ENCODE data around the gene SPIRE2. TPM values are rescaled to one million over a fixed set of nuclear protein-coding genes. Genes with fewer than 3 reads are reported as not detected.
A peak's percentile ranks its signal among the peaks of the same experiment; 100 is the strongest.

The SPIRE2 gene
- total RNA-seq, 2 donors from 2014 or later, result 0.90 to 1.8 TPM

- H3K27me3 ChIP-seq, result no peaks in the 10 kb centered on the region
- no peaks in the 10 kb centered on the region for H3K9me3 ChIP-seq
- H3K36me3 ChIP-seq, result peaks cover 16% of the 10 kb centered on the region
- H3K4me3 ChIP-seq, result no peak overlapping the region
- no peak overlapping the region for H3K27ac ChIP-seq
- DNase-seq (ENCODE audit: low spot score), result no peak
- H3K4me1 ChIP-seq, result peaks cover 0 to 30% of the 10 kb centered on the region in 2 donors
- TF ChIP-seq, protein P1, sequence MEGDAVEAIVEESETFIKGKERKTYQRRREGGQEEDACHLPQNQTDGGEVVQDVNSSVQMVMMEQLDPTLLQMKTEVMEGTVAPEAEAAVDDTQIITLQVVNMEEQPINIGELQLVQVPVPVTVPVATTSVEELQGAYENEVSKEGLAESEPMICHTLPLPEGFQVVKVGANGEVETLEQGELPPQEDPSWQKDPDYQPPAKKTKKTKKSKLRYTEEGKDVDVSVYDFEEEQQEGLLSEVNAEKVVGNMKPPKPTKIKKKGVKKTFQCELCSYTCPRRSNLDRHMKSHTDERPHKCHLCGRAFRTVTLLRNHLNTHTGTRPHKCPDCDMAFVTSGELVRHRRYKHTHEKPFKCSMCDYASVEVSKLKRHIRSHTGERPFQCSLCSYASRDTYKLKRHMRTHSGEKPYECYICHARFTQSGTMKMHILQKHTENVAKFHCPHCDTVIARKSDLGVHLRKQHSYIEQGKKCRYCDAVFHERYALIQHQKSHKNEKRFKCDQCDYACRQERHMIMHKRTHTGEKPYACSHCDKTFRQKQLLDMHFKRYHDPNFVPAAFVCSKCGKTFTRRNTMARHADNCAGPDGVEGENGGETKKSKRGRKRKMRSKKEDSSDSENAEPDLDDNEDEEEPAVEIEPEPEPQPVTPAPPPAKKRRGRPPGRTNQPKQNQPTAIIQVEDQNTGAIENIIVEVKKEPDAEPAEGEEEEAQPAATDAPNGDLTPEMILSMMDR (IDR thresholded peaks at IDR 0.05), result no peak
Measured at GRCh38 chr16:89915303-89916232, 87.3 kb downstream of the SPIRE2 start.

DNA sequence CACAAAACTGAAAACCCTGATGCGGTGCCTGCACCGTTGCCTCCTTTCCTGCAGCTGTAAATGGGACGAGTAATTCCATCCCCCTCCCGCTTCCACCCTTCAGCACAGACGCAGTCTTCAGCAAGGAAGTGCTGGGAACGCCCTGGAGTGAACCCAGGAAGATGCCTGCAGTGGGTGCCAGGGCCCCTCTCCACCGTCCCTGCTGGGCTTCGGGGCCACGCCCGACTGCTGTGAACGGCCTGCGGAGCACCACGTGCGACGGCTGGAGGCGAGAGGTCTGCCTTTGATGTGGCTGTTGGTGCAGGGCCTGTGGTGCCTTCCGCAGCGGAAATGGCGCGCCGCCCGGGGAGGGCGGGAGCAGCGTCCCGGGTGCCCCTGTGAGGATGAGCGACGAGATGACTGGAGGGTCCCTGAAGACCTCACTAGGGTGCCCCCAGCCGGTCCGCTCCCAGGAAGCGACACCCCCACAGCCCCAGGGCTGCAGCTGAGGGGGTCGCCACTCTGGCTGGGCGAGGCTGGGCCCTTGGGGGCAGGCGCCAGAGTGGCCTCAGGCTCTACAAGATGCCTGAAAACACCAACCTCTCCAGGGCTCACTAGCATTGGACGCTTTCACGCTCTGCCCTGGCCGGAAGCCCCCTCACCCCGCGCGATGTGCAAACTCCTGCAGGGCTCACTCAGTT, 89.6 kb downstream of the SPIRE2 start:
- TF ChIP-seq, protein P1 (IDR thresholded peaks at IDR 0.05), result no peak
- H3K27ac ChIP-seq, result peak overlapping the region; percentile 44 to 45

GRCh38 chr16:89918453-89919347, 90.4 kb downstream of the SPIRE2 start, which contains the start of gene MC1R:
Gene MC1R, plus strand, starts transcription at chr16:89918862. Its CDS starts 397 bp downstream, at chr16:89919259.
- Histone ChIP-seq H3K4me1 (peaks cover 0 to 56% of the 10 kb centered on the region in 2 donors), H3K36me3 (no peaks in the 10 kb centered on the region), H3K4me3 (peak within 1 kb of the TSS; percentile 6 to 46), H3K27ac (peak within 1 kb of the TSS; percentile 44 to 45), H3K9me3 (no peaks in the 10 kb centered on the region), H3K27me3 (peaks cover 0 to 5% of the 10 kb centered on the region in 2 donors)
- TF ChIP-seq, protein P1 (IDR thresholded peaks at IDR 0.05), result peak in 1 of 2 donors; percentile 52
- DNase-seq (ENCODE audit: low spot score), result no peak

More for the DNA sequence above, 89.6 kb downstream of the SPIRE2 start:
- H3K9me3 ChIP-seq, result no peaks in the 10 kb centered on the region
- peak overlapping the region; percentile 6 to 46 for H3K4me3 ChIP-seq
- no peaks in the 10 kb centered on the region for H3K27me3 ChIP-seq
- H3K36me3 ChIP-seq, result no peaks in the 10 kb centered on the region
- peaks cover 0 to 50% of the 10 kb centered on the region in 2 donors for H3K4me1 ChIP-seq
- peak; percentile 86 for DNase-seq (ENCODE audit: low spot score)

GRCh38 chr16:89919535-89920406, 91.5 kb downstream of the SPIRE2 start:
- Histone ChIP-seq H3K36me3 (no peaks in the 10 kb centered on the region), H3K4me3 (no peak overlapping the region), H3K4me1 (peaks cover 0 to 66% of the 10 kb centered on the region in 2 donors), H3K27me3 (peaks cover 0 to 14% of the 10 kb centered on the region in 2 donors), H3K9me3 (no peaks in the 10 kb centered on the region), H3K27ac (no peak overlapping the region)
- DNase-seq (ENCODE audit: low spot score), result no peak
- TF ChIP-seq, protein P1 (IDR thresholded peaks at IDR 0.05), result no peak

All from right atrium auricular region (tissue), 2 donors.